ENCODE results near the gene PNRC2. TPM values are rescaled to one million over a fixed set of nuclear protein-coding genes. Genes with fewer than 3 reads are reported as not detected.

The PNRC2 gene
- total and polyA plus RNA-seq, 2 of the 13 experiments (the other 11 are each of a cell fraction or from before 2014, with no cell fraction given) = 74.9 to 97.5 TPM

- TF ChIP-seq HOXA5 (CRISPR knock-in tag; IDR thresholded peaks at IDR 0.05) (peak; percentile 81), ZNF639 (CRISPR knock-in tag; conservative IDR thresholded peaks at IDR 0.05) (no peak; the same call in none of the 2 replicates), FOXO4 (CRISPR knock-in tag; conservative IDR thresholded peaks at IDR 0.05) (peak; percentile 67; the same call in 1 of the 2 replicates), ZNF160 (CRISPR knock-in tag; IDR thresholded peaks at IDR 0.05) (peak; percentile 86; the same call in 1 of the 2 replicates), ZSCAN12 (CRISPR knock-in tag; IDR thresholded peaks at IDR 0.05) (no peak), ZFP41 (CRISPR knock-in tag; IDR thresholded peaks at IDR 0.05; ENCODE audit: borderline replicate concordance) (0 out of 2 replicates have a peak, but pooled peaks have one; percentile 43), TIGD3 (CRISPR knock-in tag; IDR thresholded peaks at IDR 0.05; ENCODE audit: borderline replicate concordance) (no peak), ZNF770 (CRISPR knock-in tag; IDR thresholded peaks at IDR 0.05) (peak; percentile 56; the same call in 1 of the 2 replicates), ELF1 (CRISPR knock-in tag; IDR thresholded peaks at IDR 0.05) (peak; percentile 75), MTA3 (CRISPR knock-in tag; IDR thresholded peaks at IDR 0.05) (no peak), JDP2 (CRISPR knock-in tag; IDR thresholded peaks at IDR 0.05; ENCODE audit: borderline replicate concordance) (no peak), DR1 (CRISPR knock-in tag; IDR thresholded peaks at IDR 0.05) (peak; percentile 94), SCMH1 (CRISPR knock-in tag; IDR thresholded peaks at IDR 0.05; ENCODE audit: borderline replicate concordance) (no peak), ARHGAP35 (CRISPR knock-in tag; IDR thresholded peaks at IDR 0.05; ENCODE audit: borderline replicate concordance) (peak; percentile 92; the same call in 1 of the 2 replicates), AKAP8 (CRISPR knock-in tag; IDR thresholded peaks at IDR 0.05) (no peak; the same call in 1 of the 2 replicates), ZBTB25 (CRISPR knock-in tag; IDR thresholded peaks at IDR 0.05) (peak; percentile 51; the same call in 1 of the 2 replicates), RAD21 (CRISPR knock-in tag; IDR thresholded peaks at IDR 0.05) (peak; percentile 73), ZNF224 (CRISPR knock-in tag; IDR thresholded peaks at IDR 0.05) (no peak; the same call in 1 of the 2 replicates), MBD4 (IDR thresholded peaks at IDR 0.05; ENCODE audit: borderline replicate concordance, low read length) (no peak), ZNF788 (CRISPR knock-in tag; IDR thresholded peaks at IDR 0.05; ENCODE audit: borderline replicate concordance) (peak; percentile 95; the same call in 1 of the 2 replicates), TRIM24 (CRISPR knock-in tag; IDR thresholded peaks at IDR 0.05) (no peak), KMT2A (CRISPR knock-in tag; IDR thresholded peaks at IDR 0.05) (peak; percentile 94)
Measured at GRCh38 chr1:23979881-23980727, 20.5 kb downstream of the PNRC2 start, which contains the start of gene SRSF10 (continued).
